ENCODE data around the gene LY6G5B. TPM values are rescaled to one million over a fixed set of nuclear protein-coding genes. Genes with fewer than 3 reads are reported as not detected.

Gene LY6G5B
- total RNA-seq, 4 donors from 2014 or later: 2.9 to 4.0 (median 3.2) TPM

DNA sequence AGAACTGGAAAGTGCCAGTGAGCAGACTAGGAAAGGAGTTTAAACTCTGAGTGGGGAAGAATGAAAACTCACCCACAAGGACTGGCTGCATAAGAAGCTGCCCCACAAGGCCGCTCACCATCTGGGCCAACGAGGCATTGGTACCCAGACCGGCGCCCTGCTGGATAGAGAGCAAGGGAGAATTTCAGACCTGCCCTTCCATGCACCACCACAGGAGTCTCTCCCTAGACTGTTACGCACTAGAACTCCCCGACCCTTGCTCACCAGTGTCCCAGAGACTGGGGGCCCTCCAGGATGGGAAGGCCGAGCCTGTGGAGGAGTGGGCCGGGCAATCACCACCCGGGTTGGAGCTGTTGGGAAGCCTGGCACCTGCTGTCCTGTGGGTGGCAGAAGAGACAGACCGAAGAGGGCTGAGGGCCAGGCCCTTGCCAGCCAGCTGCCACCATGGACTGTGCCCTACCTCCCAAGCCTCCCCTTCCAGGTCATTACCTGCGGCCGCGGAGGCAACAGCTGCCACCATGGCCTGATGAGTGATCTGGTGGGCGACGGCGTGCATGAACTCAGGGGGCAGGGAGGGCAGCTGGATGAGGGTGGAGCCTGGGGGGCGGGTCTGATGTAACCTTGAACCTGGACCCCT is 25.8 kb upstream of the LY6G5B start:
- 92% methylated on average over 9 of the region's 17 CpGs for WGBS
- Histone ChIP-seq H3K4me1 (no peaks in the 10 kb centered on the region), H3K4me3 (no peak overlapping the region), H3K27ac (replicated peaks in 1 of 4) (no peak overlapping the region), H3K9me3 (no peaks in the 10 kb centered on the region), H3K36me3 (peaks cover 95 to 100% (median 99%) of the 10 kb centered on the region in 4 donors), H3K27me3 (no peaks in the 10 kb centered on the region)
- TF ChIP-seq POLR2A (IDR thresholded peaks at IDR 0.05; ENCODE audit: low read depth) (no peak), CTCF (IDR thresholded peaks at IDR 0.05) (no peak), EP300 (IDR thresholded peaks at IDR 0.05) (no peak), POLR2AphosphoS5 (IDR thresholded peaks at IDR 0.05) (no peak)
- no peak for DNase-seq (ENCODE audit: extremely low spot score)
- intact Hi-C loops (cut with DNase I): no loop called here

- 94% methylated on average over 5 of the region's 9 CpGs for WGBS
- Histone ChIP-seq H3K27ac (replicated peaks in 1 of 4) (no peak overlapping the region), H3K27me3 (no peaks in the 10 kb centered on the region), H3K36me3 (peaks cover 86 to 100% (median 95%) of the 10 kb centered on the region in 4 donors), H3K4me3 (no peak overlapping the region), H3K9me3 (no peaks in the 10 kb centered on the region), H3K4me1 (peaks cover 2 to 11% (median 8%) of the 10 kb centered on the region in 4 donors)
- no peak for DNase-seq (ENCODE audit: extremely low spot score)
- TF ChIP-seq POLR2AphosphoS5 (IDR thresholded peaks at IDR 0.05) (no peak), POLR2A (IDR thresholded peaks at IDR 0.05; ENCODE audit: low read depth) (no peak), CTCF (IDR thresholded peaks at IDR 0.05) (no peak), EP300 (IDR thresholded peaks at IDR 0.05) (no peak)
- intact Hi-C loops (cut with DNase I): no loop called here
These were observed 24.5 kb upstream of the LY6G5B start for GRCh38 chr6:31645325-31645724.

GRCh38 chr6:31651602-31652191 is 18.1 kb upstream of the LY6G5B start:
- intact Hi-C loops (cut with DNase I): no loop called here
- H3K36me3 ChIP-seq: peaks cover 24 to 58% (median 45%) of the 10 kb centered on the region in 4 donors

GRCh38 chr6:31652925-31653724 is 16.7 kb upstream of the LY6G5B start:
- Histone ChIP-seq H3K4me1 (peaks cover 32 to 60% (median 43%) of the 10 kb centered on the region in 4 donors), H3K9me3 (no peaks in the 10 kb centered on the region), H3K36me3 (peaks cover 13 to 58% (median 41%) of the 10 kb centered on the region in 4 donors), H3K4me3 (peak overlapping the region; percentile 72 to 84 (median 77)), H3K27ac (replicated peaks in 1 of 4) (peak overlapping the region; percentile 92 to 98 (median 96)), H3K27me3 (no peaks in the 10 kb centered on the region)
- peak; percentile 98 for DNase-seq (ENCODE audit: extremely low spot score)
- 8% methylated on average over 37 of the region's 37 CpGs for WGBS
- intact Hi-C loops (cut with DNase I): no loop called here
- TF ChIP-seq EP300 (IDR thresholded peaks at IDR 0.05) (no peak), CTCF (IDR thresholded peaks at IDR 0.05) (peak in 1 of 3 experiments; percentile 19), POLR2AphosphoS5 (IDR thresholded peaks at IDR 0.05) (peak; percentile 76 to 81)

More at GRCh38 chr6:31651602-31652191, 18.1 kb upstream of the LY6G5B start:
- Histone ChIP-seq H3K9me3 (no peaks in the 10 kb centered on the region), H3K27ac (replicated peaks in 1 of 4) (peak overlapping the region; percentile 92 to 98 (median 96)), H3K27me3 (no peaks in the 10 kb centered on the region), H3K4me1 (peaks cover 25 to 50% (median 33%) of the 10 kb centered on the region in 4 donors), H3K4me3 (peak overlapping the region; percentile 72 to 84 (median 77))
- 3% methylated on average over 29 of the region's 29 CpGs for WGBS
- no peak for TF ChIP-seq EP300 (IDR thresholded peaks at IDR 0.05)
- peak in 1 of 2 donors; percentile 74 for TF ChIP-seq POLR2AphosphoS5 (IDR thresholded peaks at IDR 0.05)
- peak; percentile 96 for DNase-seq (ENCODE audit: extremely low spot score)
